ENCODE measurements around the gene CPXM2. TPM values are rescaled to one million over a fixed set of nuclear protein-coding genes. Genes with fewer than 3 reads are reported as not detected.

CPXM2 gene
- polyA plus RNA-seq, 6 donors from 2014 or later, result 0.11 TPM; not detected in 5

- DNase-seq (no peak), ATAC-seq (ENCODE audit: low read depth in 2 of 2) (no peak)
- H3K36me3 Mint-ChIP-seq, result no peaks in the 10 kb centered on the region
- H3K27ac Mint-ChIP-seq, result no peak overlapping the region
- no peaks in the 10 kb centered on the region for H3K9me3 Mint-ChIP-seq
- H3K27me3 Mint-ChIP-seq, result peaks cover 29 to 58% (median 49%) of the 10 kb centered on the region in 3 donors
- no peak overlapping the region for H3K4me3 Mint-ChIP-seq
- H3K4me1 Mint-ChIP-seq, result no peaks in the 10 kb centered on the region
These were observed 112.7 kb downstream of the CPXM2 start for GRCh38 chr10:123778719-123779517.

- peaks cover 0 to 6% (median 4%) of the 10 kb centered on the region in 7 donors for H3K9me3 Mint-ChIP-seq
- H3K4me1 Mint-ChIP-seq, result peaks cover 0 to 5% (median 0%) of the 10 kb centered on the region in 3 donors
- H3K36me3 Mint-ChIP-seq, result no peaks in the 10 kb centered on the region
- DNase-seq (no peak), ATAC-seq (ENCODE audit: low read depth in 2 of 2) (no peak)
- peak overlapping the region in 1 of 6 donors; percentile 2 for H3K27ac Mint-ChIP-seq
- H3K27me3 Mint-ChIP-seq, result peaks cover 29 to 55% (median 42%) of the 10 kb centered on the region in 3 donors
- H3K4me3 Mint-ChIP-seq, result no peak overlapping the region
These were observed 113.7 kb downstream of the CPXM2 start for GRCh38 chr10:123777881-123778280.

- Mint-ChIP-seq H3K27ac (no peak overlapping the region), H3K36me3 (no peaks in the 10 kb centered on the region), H3K4me1 (peaks cover 0 to 5% (median 4%) of the 10 kb centered on the region in 3 donors), H3K9me3 (peaks cover 0 to 11% (median 8%) of the 10 kb centered on the region in 7 donors), H3K27me3 (peaks cover 11 to 29% (median 26%) of the 10 kb centered on the region in 3 donors), H3K4me3 (no peak overlapping the region)
- DNase-seq, result no peak
- ATAC-seq (ENCODE audit: low read depth in 2 of 2), result no peak
These were observed 117.4 kb downstream of the CPXM2 start for GRCh38 chr10:123774132-123774742.

GRCh38 chr10:123772645-123773508 is 118.7 kb downstream of the CPXM2 start:
- no peak for ATAC-seq (ENCODE audit: low read depth in 2 of 2)
- Mint-ChIP-seq H3K9me3 (peaks cover 0 to 11% (median 8%) of the 10 kb centered on the region in 7 donors), H3K4me1 (peaks cover 0 to 5% (median 4%) of the 10 kb centered on the region in 3 donors), H3K4me3 (peak overlapping the region in 1 of 8 donors; percentile 54), H3K27ac (peak overlapping the region in 2 of 6 donors; percentile 60 to 70), H3K36me3 (no peaks in the 10 kb centered on the region), H3K27me3 (peaks cover 8 to 21% (median 20%) of the 10 kb centered on the region in 3 donors)
- no peak for DNase-seq

GRCh38 chr10:123771877-123772644 is 119.5 kb downstream of the CPXM2 start:
- no peak for ATAC-seq (ENCODE audit: low read depth in 2 of 2)
- DNase-seq, result no peak
- Mint-ChIP-seq H3K27ac (no peak overlapping the region), H3K36me3 (no peaks in the 10 kb centered on the region), H3K9me3 (peaks cover 0 to 11% (median 8%) of the 10 kb centered on the region in 7 donors), H3K4me3 (no peak overlapping the region), H3K27me3 (peaks cover 8 to 21% (median 20%) of the 10 kb centered on the region in 3 donors), H3K4me1 (peaks cover 0 to 5% (median 4%) of the 10 kb centered on the region in 3 donors)

GRCh38 chr10:123769647-123770046 is 122.0 kb downstream of the CPXM2 start:
- H3K4me1 Mint-ChIP-seq, result peaks cover 0 to 5% (median 4%) of the 10 kb centered on the region in 3 donors
- no peak for ATAC-seq (ENCODE audit: low read depth in 2 of 2)
- H3K36me3 Mint-ChIP-seq, result no peaks in the 10 kb centered on the region
- peaks cover 11 to 33% (median 31%) of the 10 kb centered on the region in 3 donors for H3K27me3 Mint-ChIP-seq
- H3K9me3 Mint-ChIP-seq, result peaks cover 0 to 11% (median 8%) of the 10 kb centered on the region in 7 donors
- no peak overlapping the region for H3K4me3 Mint-ChIP-seq
- H3K27ac Mint-ChIP-seq, result no peak overlapping the region
- DNase-seq, result no peak

GRCh38 chr10:123766761-123767160 is 124.8 kb downstream of the CPXM2 start:
- DNase-seq (no peak), ATAC-seq (ENCODE audit: low read depth in 2 of 2) (no peak)
- no peak overlapping the region for H3K4me3 Mint-ChIP-seq
- H3K27ac Mint-ChIP-seq, result no peak overlapping the region
- no peaks in the 10 kb centered on the region for H3K4me1 Mint-ChIP-seq
- H3K9me3 Mint-ChIP-seq, result peaks cover 0 to 6% (median 0%) of the 10 kb centered on the region in 7 donors
- peaks cover 22 to 43% (median 42%) of the 10 kb centered on the region in 3 donors for H3K27me3 Mint-ChIP-seq
- H3K36me3 Mint-ChIP-seq, result no peaks in the 10 kb centered on the region

GRCh38 chr10:123766012-123766411 is 125.6 kb downstream of the CPXM2 start:
- DNase-seq (no peak), ATAC-seq (ENCODE audit: low read depth in 2 of 2) (no peak)
- Mint-ChIP-seq H3K9me3 (peaks cover 0 to 5% (median 0%) of the 10 kb centered on the region in 7 donors), H3K4me1 (no peaks in the 10 kb centered on the region), H3K27ac (no peak overlapping the region), H3K4me3 (no peak overlapping the region), H3K36me3 (no peaks in the 10 kb centered on the region), H3K27me3 (peaks cover 26 to 46% (median 43%) of the 10 kb centered on the region in 3 donors)

- Mint-ChIP-seq H3K4me3 (no peak overlapping the region), H3K36me3 (no peaks in the 10 kb centered on the region), H3K4me1 (no peaks in the 10 kb centered on the region), H3K27me3 (peaks cover 26 to 33% (median 32%) of the 10 kb centered on the region in 3 donors), H3K9me3 (peaks cover 0 to 4% (median 0%) of the 10 kb centered on the region in 7 donors), H3K27ac (no peak overlapping the region)
- DNase-seq (no peak), ATAC-seq (ENCODE audit: low read depth in 2 of 2) (no peak)
These were observed 129.9 kb downstream of the CPXM2 start for GRCh38 chr10:123761666-123762230.

GRCh38 chr10:123761038-123761428 is 130.6 kb downstream of the CPXM2 start:
- H3K4me3 Mint-ChIP-seq, result no peak overlapping the region

GRCh38 chr10:123760356-123761037 is 131.1 kb downstream of the CPXM2 start:
- DNase-seq, result no peak
- Mint-ChIP-seq H3K4me1 (no peaks in the 10 kb centered on the region), H3K27me3 (peaks cover 17 to 26% (median 25%) of the 10 kb centered on the region in 3 donors), H3K9me3 (peaks cover 0 to 4% (median 0%) of the 10 kb centered on the region in 7 donors), H3K27ac (no peak overlapping the region), H3K4me3 (no peak overlapping the region), H3K36me3 (no peaks in the 10 kb centered on the region)
- ATAC-seq (ENCODE audit: low read depth in 2 of 2), result no peak

More at GRCh38 chr10:123761038-123761428, 130.6 kb downstream of the CPXM2 start:
- DNase-seq, result no peak
- peaks cover 0 to 4% (median 0%) of the 10 kb centered on the region in 7 donors for H3K9me3 Mint-ChIP-seq
- no peak overlapping the region for H3K27ac Mint-ChIP-seq
- H3K36me3 Mint-ChIP-seq, result no peaks in the 10 kb centered on the region
- no peak for ATAC-seq (ENCODE audit: low read depth in 2 of 2)
- H3K4me1 Mint-ChIP-seq, result no peaks in the 10 kb centered on the region
- peaks cover 22 to 31% (median 30%) of the 10 kb centered on the region in 3 donors for H3K27me3 Mint-ChIP-seq

All from naive B cell (primary cell).